Neutrophil (primary cell): ENCODE results near the gene GRIP1.

Experiments used
- H3K27ac ChIP-seq: fragments of 200-600 bp; sonication (generic); 2 replicates; pipeline ENCODE4 v1.5.1; 2016; ENCODE audit warnings: mild to moderate bottlenecking, moderate library complexity
- H3K27me3 ChIP-seq: fragments of 200-600 bp; sonication (generic); 2 replicates; pipeline ENCODE4 v1.6.0; 2016; ENCODE audit warnings: mild to moderate bottlenecking
- H3K36me3 ChIP-seq: fragments of 200-600 bp; sonication (generic); 2 replicates; pipeline ENCODE4 v1.5.1; 2017
- H3K4me1 ChIP-seq, 2 experiments: fragments of 200-600 bp in 1 of 2; sonication (generic) in 1 of 2; 1 replicate in 1 of 2; 2 replicates in 1 of 2; pipeline versions ENCODE4 v1.5.1 to v1.6.1; 2013 to 2016; ENCODE audit warnings: low read depth in 1 of 2, low read length in 1 of 2, mild to moderate bottlenecking in 1 of 2, moderate library complexity in 1 of 2; ENCODE audit not compliant: control insufficient read depth in 1 of 2, insufficient read depth in 1 of 2
- H3K4me3 ChIP-seq, 2 experiments: fragments of 200-600 bp in 1 of 2; sonication (generic) in 1 of 2; 1 replicate in 1 of 2; 2 replicates in 1 of 2; pipeline ENCODE4 v1.5.1; 2013 to 2016; ENCODE audit warnings: low read depth in 1 of 2, low read length in 1 of 2, mild to moderate bottlenecking in 1 of 2, moderate library complexity in 1 of 2
- H3K9me3 ChIP-seq: fragments of 200-600 bp; sonication (generic); 2 replicates; pipeline ENCODE4 v1.5.1; 2016
- CTCF ChIP-seq: fragments of 200-600 bp; sonication (generic); IDR thresholded peaks from 2 replicates; pipeline ENCODE4 v1.5.1; 2016; ENCODE audit warnings: antibody characterized with exemption

The GRIP1 gene

GRCh38 chr12:66605293-66605692 is 73.6 kb downstream of the GRIP1 start:
- Histone ChIP-seq H3K4me3 (no peak overlapping the region), H3K36me3 (no peaks in the 10 kb centered on the region), H3K9me3 (no peaks in the 10 kb centered on the region), H3K27me3 (no peaks in the 10 kb centered on the region), H3K4me1 (peaks cover 0 to 8% of the 10 kb centered on the region in 2 experiments), H3K27ac (no peak overlapping the region)
- TF ChIP-seq CTCF: no peak

- no peak overlapping the region for H3K27ac ChIP-seq
- H3K4me1 ChIP-seq: peaks cover 0 to 8% of the 10 kb centered on the region in 2 experiments
- H3K9me3 ChIP-seq: no peaks in the 10 kb centered on the region
- no peaks in the 10 kb centered on the region for H3K27me3 ChIP-seq
- no peak overlapping the region for H3K4me3 ChIP-seq
- no peak for TF ChIP-seq CTCF
- H3K36me3 ChIP-seq: no peaks in the 10 kb centered on the region
Measured at GRCh38 chr12:66603981-66604479, 74.8 kb downstream of the GRIP1 start.

GRCh38 chr12:66603461-66603860 is 75.4 kb downstream of the GRIP1 start:
- no peaks in the 10 kb centered on the region for H3K36me3 ChIP-seq
- no peak overlapping the region for H3K4me3 ChIP-seq
- TF ChIP-seq CTCF: no peak
- H3K4me1 ChIP-seq: peaks cover 0 to 8% of the 10 kb centered on the region in 2 experiments
- no peak overlapping the region for H3K27ac ChIP-seq
- no peaks in the 10 kb centered on the region for H3K27me3 ChIP-seq
- H3K9me3 ChIP-seq: no peaks in the 10 kb centered on the region

- Histone ChIP-seq H3K4me3 (no peak overlapping the region), H3K27me3 (no peaks in the 10 kb centered on the region), H3K36me3 (no peaks in the 10 kb centered on the region), H3K9me3 (no peaks in the 10 kb centered on the region), H3K27ac (no peak overlapping the region), H3K4me1 (peaks cover 0 to 8% of the 10 kb centered on the region in 2 experiments)
- TF ChIP-seq CTCF: no peak
Measured at GRCh38 chr12:66602483-66603143, 76.3 kb downstream of the GRIP1 start.

GRCh38 chr12:66600903-66601302 is 78.0 kb downstream of the GRIP1 start:
- H3K4me1 ChIP-seq: peaks cover 0 to 8% of the 10 kb centered on the region in 2 experiments
- no peak overlapping the region for H3K27ac ChIP-seq
- no peaks in the 10 kb centered on the region for H3K9me3 ChIP-seq
- no peak for TF ChIP-seq CTCF
- H3K27me3 ChIP-seq: no peaks in the 10 kb centered on the region
- H3K4me3 ChIP-seq: no peak overlapping the region
- H3K36me3 ChIP-seq: no peaks in the 10 kb centered on the region
